Fibroblast of mammary gland (primary cell): Measurements from ENCODE around the gene FREY1.

Experiments used
- DNase-seq: peaks from one replicate; pipeline ENCODE4 v3.0.0-alpha.2; 2010; ENCODE audit warnings: low read depth
- H3K4me3 ChIP-seq: 2 replicates; pipeline ENCODE4 v1.5.1; 2011; ENCODE audit warnings: low read depth, mild to moderate bottlenecking, low read length, moderate library complexity; ENCODE audit not compliant: control insufficient read depth
- CTCF ChIP-seq: conservative IDR thresholded peaks from 2 replicates; pipeline ENCODE4 v1.5.1; 2011; ENCODE audit warnings: low read depth, low read length, inconsistent platforms; ENCODE audit not compliant: control insufficient read depth, insufficient read depth

Gene FREY1

GRCh38 chr11:45915446-45915845 lies 8.4 kb upstream of the FREY1 start:
- H3K4me3 ChIP-seq = no peak overlapping the region
- TF ChIP-seq CTCF = no peak
- DNase-seq = no peak

DNA sequence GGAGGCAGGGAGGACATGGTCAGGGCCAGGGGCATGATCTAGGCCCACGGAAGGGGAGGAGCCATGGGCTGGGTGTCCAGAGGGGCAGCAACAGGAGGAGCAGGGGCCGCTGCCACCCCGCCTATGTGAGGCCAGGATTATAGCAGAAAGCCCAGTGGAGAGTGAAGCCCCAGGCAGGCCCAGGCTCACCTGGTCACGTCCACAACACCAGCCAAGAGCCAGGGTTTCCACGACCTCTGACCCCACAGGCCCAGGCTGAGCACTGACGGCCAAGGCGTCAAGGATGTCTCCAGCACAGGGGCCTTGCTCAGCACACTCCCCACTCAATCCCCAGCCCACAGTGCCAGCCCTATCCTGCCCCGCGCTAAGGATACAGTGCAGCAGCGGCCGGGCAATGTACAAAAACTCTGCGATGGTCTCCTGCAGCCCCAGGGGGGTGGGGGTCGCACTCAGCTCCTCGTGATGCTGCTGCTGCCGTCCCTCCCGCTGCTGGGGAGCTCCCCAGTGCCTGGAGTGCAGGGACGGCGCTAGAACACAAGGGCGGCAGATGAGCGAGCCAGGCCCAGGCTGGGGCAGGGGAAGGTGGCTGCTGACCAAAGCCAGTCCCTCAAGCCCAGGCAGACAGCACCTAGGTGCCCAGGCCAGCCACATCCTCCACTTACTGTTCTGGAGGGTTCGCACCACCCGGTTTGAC lies 7.0 kb upstream of the FREY1 start:
- TF ChIP-seq CTCF = no peak
- no peak overlapping the region for H3K4me3 ChIP-seq

GRCh38 chr11:45913514-45913913 lies 6.4 kb upstream of the FREY1 start:
- H3K4me3 ChIP-seq = no peak overlapping the region
- TF ChIP-seq CTCF = no peak
- DNase-seq = no peak

More for the DNA sequence above, 7.0 kb upstream of the FREY1 start:
- no peak for DNase-seq

DNA sequence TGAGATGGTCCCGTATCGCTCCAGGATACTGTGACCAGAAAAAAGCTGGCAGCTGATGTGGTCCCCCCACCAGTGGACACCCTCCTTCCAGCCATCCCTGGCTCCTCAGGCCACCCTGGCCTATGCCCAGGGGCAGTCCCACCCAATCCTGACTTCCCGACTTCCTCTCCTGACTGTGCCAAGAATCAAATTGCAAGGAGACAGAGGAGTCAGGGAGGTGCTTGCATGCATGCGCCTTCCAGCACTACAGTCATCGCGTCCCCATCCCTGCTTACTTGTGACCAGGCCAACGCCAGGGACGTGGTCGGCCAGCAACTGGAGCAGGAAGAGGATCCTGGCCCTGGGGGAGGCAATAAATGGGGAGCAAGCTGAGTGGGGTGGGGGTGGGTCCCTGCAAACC lies 3.6 kb upstream of the FREY1 start:
- no peak overlapping the region for H3K4me3 ChIP-seq
- no peak for TF ChIP-seq CTCF
- no peak for DNase-seq

- TF ChIP-seq CTCF = no peak
- DNase-seq = no peak
- H3K4me3 ChIP-seq = no peak overlapping the region
Measured at GRCh38 chr11:45909594-45910475, 2.8 kb upstream of the FREY1 start.

DNA sequence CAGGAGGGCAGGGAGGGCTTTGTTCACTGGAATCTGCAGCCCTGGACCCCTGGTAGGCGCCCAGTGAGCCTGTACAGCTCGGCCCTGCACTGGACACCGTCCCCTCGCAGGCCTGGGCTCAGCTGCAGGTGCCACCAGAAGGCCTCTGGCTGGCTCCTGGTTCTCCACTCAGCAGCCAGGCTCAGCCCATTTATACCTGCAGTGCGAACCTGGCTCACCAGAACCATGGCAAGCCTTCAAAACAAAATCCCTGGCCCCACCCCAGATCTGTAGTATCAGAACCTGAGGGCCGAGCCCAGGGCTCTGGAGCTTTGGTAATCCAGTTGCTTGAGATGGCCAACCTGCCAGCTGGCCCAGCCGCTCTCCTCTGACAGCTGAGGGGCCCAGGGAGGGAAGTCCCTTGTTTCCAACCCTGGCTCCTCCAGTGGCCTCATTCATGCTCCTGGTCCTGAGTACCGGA lies 870 bp upstream of the FREY1 start:
- H3K4me3 ChIP-seq = no peak overlapping the region
- no peak for DNase-seq
- TF ChIP-seq CTCF = no peak
